Skeletal muscle tissue (tissue), 4 donors: ENCODE data around the gene CMIP. TPM values are rescaled to one million over a fixed set of nuclear protein-coding genes. Genes with fewer than 3 reads are reported as not detected.

ENCODE experiments used
- H3K27ac ChIP-seq: one replicate; pipeline ENCODE4 v1.7.0; 2013; ENCODE audit warnings: mild to moderate bottlenecking, low read depth, low read length, inconsistent platforms
- H3K27me3 ChIP-seq, 3 donors: one replicate each; pipeline ENCODE4 v1.7.0; 2013; ENCODE audit warnings: low read length in 3 of 3; ENCODE audit not compliant: control insufficient read depth in 3 of 3, insufficient read depth in 3 of 3
- H3K36me3 ChIP-seq, 3 donors: one replicate each; pipeline ENCODE4 v1.7.0; 2013; ENCODE audit warnings: low read length in 3 of 3; ENCODE audit not compliant: control insufficient read depth in 3 of 3, insufficient read depth in 3 of 3
- H3K4me1 ChIP-seq, 3 donors: one replicate each; pipeline ENCODE4 v1.7.0; 2013; ENCODE audit warnings: low read length in 3 of 3, mild to moderate bottlenecking in 3 of 3; ENCODE audit not compliant: control insufficient read depth in 3 of 3, insufficient read depth in 3 of 3
- H3K4me3 ChIP-seq, 3 donors: one replicate each; pipeline ENCODE4 v1.7.0; 2013; ENCODE audit warnings: low read length in 3 of 3
- H3K9ac ChIP-seq, 3 donors: one replicate each; pipeline ENCODE4 v1.7.0; 2013; ENCODE audit warnings: low read length in 3 of 3, mild to moderate bottlenecking in 3 of 3, moderate library complexity in 2 of 3, low read depth in 1 of 3
- H3K9me3 ChIP-seq, 3 donors: one replicate each; pipeline ENCODE4 v1.7.0; 2013; ENCODE audit warnings: low read length in 3 of 3; ENCODE audit not compliant: control insufficient read depth in 3 of 3
- total RNA-seq: library from RNA; depleted of rRNA; stranded (reverse); fragments of >200 nt; gene quantifications from one replicate; pipeline ENCODE4 v1.2.3, GENCODE V29; 2014
- donor health status: Osteomylitis.

CMIP gene
- total RNA-seq, 1 donor from 2014 or later = 6.8 TPM

DNA sequence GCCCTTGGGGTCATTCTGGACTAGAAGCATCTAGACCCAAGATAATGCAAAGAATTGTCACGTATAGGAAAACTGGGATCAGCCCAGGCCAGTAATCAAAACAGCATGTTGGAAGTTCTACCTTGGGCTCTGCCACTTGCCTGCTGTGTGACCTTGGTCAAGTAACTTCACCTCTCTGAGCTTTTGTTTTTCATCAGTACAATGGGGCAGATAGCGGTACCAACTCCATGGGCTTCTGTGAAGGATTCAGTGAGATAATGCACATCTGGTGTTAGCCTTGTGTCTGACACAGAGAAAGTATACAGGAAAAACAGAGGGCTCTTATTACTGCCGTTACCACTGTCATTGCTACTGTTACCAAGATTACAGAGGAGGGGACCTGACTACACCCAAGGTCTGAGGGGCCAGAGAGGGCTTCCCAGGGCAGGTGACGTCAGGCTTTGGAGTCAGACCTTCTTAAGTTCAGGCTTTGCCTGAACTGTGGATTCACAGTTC lies 24.6 kb downstream of the CMIP start:
- Histone ChIP-seq H3K4me1 (peaks cover 12 to 17% (median 13%) of the 10 kb centered on the region in 3 donors), H3K27ac (no peak overlapping the region), H3K9me3 (no peaks in the 10 kb centered on the region), H3K36me3 (peaks cover 0 to 2% (median 2%) of the 10 kb centered on the region in 3 donors), H3K27me3 (no peaks in the 10 kb centered on the region), H3K9ac (no peak overlapping the region), H3K4me3 (no peak overlapping the region)

DNA sequence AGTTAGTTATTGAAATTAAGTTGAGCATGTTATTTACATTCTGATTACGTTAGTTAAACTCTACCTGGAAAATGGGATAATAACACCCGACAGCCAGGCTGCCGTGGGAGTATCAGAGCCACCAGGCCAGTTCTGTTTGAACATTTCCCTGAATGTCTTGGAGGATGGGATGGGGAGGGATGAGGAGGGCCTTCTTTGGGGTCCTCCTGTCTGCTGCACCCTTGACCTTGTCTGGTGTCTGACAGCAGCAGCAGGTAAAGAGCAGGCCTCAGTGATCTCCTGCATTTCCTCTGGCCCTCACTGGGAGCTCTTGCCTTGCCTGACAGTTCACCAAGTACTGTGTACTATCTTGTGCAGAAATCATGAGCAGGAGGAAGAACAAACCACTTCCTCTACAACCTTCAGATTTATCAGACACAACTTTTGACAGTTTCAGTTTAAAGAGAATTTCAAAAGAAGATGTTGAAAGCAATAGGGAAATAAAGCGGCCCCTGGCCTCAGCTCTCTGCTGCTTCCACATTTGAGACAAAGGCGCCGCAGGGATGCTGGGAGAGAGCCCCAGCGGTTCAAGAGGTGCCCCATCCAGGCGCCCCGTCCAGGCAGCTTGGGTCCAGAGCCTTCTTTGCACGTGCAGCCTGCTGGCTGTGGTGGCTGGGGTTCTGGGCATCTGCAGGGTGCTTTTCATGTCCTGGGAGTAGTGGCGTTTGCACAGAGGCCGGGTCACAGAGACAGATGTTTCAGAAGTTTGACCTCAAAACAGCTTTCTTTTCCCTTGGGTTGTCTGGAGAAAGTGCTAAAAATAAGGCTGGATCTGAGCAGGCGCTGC lies 25.3 kb downstream of the CMIP start:
- H3K4me1 ChIP-seq = peaks cover 13 to 19% (median 16%) of the 10 kb centered on the region in 3 donors
- H3K9me3 ChIP-seq = no peaks in the 10 kb centered on the region
- H3K36me3 ChIP-seq = peaks cover 0 to 2% (median 2%) of the 10 kb centered on the region in 3 donors
- H3K27ac ChIP-seq = no peak overlapping the region
- no peak overlapping the region for H3K4me3 ChIP-seq
- no peak overlapping the region for H3K9ac ChIP-seq
- no peaks in the 10 kb centered on the region for H3K27me3 ChIP-seq

DNA sequence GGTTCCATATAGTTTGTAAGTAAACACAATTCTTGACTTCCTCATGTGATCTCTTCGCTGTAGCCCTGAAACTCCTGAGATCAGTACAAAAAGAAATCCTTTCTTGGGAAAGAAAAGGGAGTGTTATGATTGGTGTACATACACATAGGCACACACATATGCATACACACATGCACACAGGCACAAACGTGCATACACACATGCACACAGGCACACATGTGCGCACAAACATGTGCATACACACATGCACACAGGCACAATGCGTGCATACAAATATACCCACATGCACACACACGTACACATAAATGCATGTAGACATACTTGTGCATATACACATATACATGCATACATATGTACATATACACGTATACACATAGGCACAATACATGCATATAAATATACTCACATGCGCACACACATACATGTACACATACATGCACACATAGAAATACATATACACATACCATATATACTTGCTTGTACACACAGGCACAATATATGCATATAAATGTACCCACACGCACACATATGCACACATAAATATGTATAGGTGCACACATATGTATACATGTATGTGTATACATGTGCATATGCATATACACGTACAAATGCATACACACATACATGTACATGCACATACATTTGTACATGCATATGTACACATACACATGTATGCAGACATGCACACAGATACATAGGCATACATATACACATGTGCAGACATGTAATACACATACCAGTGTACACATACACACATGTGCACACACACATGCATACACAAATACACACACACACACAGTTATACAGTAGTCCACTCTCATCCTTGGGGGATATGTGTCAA lies 26.4 kb downstream of the CMIP start:
- Histone ChIP-seq H3K4me3 (no peak overlapping the region), H3K27me3 (no peaks in the 10 kb centered on the region), H3K9ac (no peak overlapping the region), H3K36me3 (peaks cover 0 to 2% (median 2%) of the 10 kb centered on the region in 3 donors), H3K9me3 (no peaks in the 10 kb centered on the region), H3K4me1 (peaks cover 13 to 19% (median 16%) of the 10 kb centered on the region in 3 donors), H3K27ac (no peak overlapping the region)

DNA sequence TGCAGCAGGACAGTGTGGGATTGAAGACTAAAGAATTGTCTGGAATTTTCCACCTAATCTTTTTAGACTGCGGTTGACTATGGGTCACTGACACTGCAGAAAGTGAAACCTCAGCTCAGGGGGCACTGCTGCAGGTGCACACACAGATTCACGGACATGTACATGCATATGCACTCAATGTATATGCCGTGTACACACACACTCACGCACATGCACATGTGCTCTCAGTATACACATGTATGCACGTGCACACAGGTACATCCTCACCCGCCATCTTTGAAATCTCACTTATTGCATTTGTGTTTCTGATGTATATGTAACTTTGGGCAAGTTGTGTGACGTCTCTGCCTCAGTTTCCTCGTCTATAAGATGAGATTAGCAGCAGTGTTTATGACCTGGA lies 27.3 kb downstream of the CMIP start:
- Histone ChIP-seq H3K27me3 (no peaks in the 10 kb centered on the region), H3K4me1 (peaks cover 13 to 19% (median 16%) of the 10 kb centered on the region in 3 donors), H3K36me3 (peaks cover 0 to 2% (median 2%) of the 10 kb centered on the region in 3 donors), H3K9me3 (no peaks in the 10 kb centered on the region), H3K4me3 (no peak overlapping the region), H3K27ac (no peak overlapping the region), H3K9ac (no peak overlapping the region)

DNA sequence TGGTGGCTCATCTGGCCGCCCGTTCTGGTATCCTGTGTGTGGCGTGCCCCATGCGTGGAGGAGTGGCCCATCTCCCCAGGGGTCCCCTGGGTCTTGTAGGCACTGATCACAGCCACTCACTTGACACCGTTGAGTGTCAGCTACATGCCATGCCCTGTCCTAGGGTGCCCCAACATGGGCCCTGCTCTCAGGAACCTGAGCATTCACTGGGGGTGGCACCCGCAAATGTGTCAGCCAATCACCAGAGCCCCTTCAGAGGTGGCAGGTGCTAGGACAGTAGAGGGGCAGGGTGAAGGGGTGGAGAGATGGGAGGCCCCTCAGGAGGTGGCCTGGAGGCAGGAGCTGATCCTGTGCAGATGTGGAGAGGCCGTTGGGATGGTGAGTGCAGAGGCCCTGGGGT lies 27.8 kb downstream of the CMIP start:
- Histone ChIP-seq H3K9ac (no peak overlapping the region), H3K9me3 (no peaks in the 10 kb centered on the region), H3K4me3 (no peak overlapping the region), H3K27ac (no peak overlapping the region), H3K27me3 (no peaks in the 10 kb centered on the region), H3K36me3 (peaks cover 0 to 2% (median 2%) of the 10 kb centered on the region in 3 donors), H3K4me1 (peaks cover 13 to 19% (median 18%) of the 10 kb centered on the region in 3 donors)

DNA sequence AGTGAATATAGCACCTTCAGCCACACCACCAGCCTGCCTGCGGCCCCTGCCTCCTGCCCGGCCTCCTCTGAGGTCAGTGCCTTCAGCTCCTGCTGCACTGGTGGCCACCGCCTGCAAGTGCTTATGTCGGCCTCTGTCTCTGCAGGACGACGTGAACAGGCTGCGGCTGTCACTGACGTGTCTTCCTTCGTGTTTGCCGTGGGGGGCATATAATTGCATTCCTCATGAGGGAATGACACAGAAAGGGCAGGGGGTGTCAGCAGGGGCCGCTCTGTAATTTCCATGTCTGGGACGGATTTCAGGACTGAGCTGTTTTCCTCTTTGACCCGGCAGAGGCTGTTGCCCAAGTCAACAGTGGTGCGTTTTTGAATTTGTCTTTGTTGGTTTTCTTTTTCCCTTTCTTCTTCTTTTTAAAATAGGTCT lies 28.5 kb downstream of the CMIP start:
- Histone ChIP-seq H3K4me1 (peaks cover 13 to 19% (median 18%) of the 10 kb centered on the region in 3 donors), H3K9ac (no peak overlapping the region), H3K27ac (no peak overlapping the region), H3K9me3 (no peaks in the 10 kb centered on the region), H3K36me3 (peaks cover 0 to 2% (median 2%) of the 10 kb centered on the region in 3 donors), H3K4me3 (no peak overlapping the region), H3K27me3 (no peaks in the 10 kb centered on the region)

DNA sequence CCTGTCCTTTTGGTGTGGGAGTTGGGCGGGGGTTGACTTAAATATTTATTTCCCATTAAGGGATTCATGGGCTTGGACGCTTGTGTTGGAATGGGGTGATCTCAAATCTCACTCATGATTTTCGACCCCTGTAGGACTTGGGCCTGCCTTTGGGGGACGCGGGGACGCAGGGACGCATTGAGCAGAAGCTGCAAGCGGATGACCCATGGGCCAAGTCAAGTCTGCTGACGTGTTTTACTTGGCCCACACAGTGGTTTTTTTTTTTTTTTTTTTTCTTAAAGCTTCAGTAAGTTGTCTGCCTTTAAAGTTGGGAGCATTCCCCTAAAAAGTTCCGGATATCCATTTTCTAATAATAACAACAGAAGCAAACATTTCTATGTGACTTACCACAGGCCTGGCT lies 28.9 kb downstream of the CMIP start:
- Histone ChIP-seq H3K4me3 (no peak overlapping the region), H3K36me3 (peaks cover 0 to 2% (median 2%) of the 10 kb centered on the region in 3 donors), H3K4me1 (peaks cover 18 to 22% (median 21%) of the 10 kb centered on the region in 3 donors), H3K9me3 (no peaks in the 10 kb centered on the region), H3K27me3 (no peaks in the 10 kb centered on the region), H3K9ac (no peak overlapping the region), H3K27ac (no peak overlapping the region)

DNA sequence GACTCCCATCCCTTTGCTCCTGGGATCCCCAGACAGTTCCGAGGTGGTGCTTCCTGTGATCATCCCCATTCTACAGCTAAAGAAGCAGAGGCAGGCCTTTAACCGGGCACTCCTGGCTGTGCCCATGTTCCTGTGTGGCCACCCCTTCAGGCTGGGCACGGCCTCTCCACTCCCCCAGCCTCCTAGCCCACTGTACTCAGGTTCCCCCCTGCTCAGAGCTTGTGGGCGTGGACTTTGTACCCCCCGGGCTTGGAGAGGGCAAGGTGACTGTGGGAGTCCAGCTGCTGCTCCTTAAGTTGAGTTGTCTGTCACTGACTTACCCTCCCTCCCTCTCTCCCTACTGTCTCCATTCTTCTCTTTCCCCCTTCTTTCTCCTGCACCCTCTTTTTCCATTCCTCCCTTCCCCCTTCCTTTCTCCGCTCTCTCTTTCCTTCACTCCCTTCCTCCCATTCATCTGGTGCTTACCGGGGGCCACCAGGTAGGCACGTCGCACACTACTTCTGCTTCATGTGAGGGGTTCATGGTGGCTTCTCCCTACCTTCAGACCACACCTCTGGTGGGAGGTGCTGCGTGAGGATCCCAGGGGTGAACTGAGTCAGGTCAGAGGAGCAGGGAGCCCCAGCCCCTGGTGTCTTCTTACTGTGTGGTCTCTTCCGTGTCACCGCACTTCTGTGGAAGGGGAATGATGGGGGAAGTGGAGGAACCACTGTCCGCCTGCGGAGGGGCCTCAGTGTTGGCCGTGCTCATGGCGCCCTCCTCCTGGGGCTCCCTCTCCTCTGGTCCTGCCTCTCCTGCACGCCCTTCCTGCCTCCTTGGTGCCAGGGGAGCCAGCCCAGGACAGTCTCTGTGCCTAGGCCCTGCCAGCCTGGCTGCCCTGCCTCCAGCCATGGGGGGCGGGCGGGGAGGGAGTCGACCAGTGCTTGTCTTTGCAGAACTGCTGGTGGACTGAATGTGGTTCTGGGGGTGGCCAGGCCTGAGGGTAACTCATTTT lies 29.7 kb downstream of the CMIP start:
- Histone ChIP-seq H3K9me3 (no peaks in the 10 kb centered on the region), H3K9ac (no peak overlapping the region), H3K4me1 (peaks cover 21 to 24% (median 22%) of the 10 kb centered on the region in 3 donors), H3K27ac (no peak overlapping the region), H3K36me3 (peaks cover 0 to 2% (median 2%) of the 10 kb centered on the region in 3 donors), H3K27me3 (no peaks in the 10 kb centered on the region), H3K4me3 (no peak overlapping the region)
